ENCODE results near the gene SLC40A1.

- TF ChIP-seq CTCF (conservative IDR thresholded peaks at IDR 0.05 in 1 of 2, IDR thresholded peaks at IDR 0.05 in 1 of 2; ENCODE audit: low read depth in 1 of 2, low read length in 2 of 2) = no peak
- no peak for TF ChIP-seq EZH2 (IDR thresholded peaks at IDR 0.05; ENCODE audit: low read length, missing control alignments)
Observed at GRCh38 chr2:189556526-189556925, 24.1 kb downstream of the SLC40A1 start.
